Cardiac fibroblast (primary cell): ENCODE data around the gene ANKRD17.

Experiments used
- DNase-seq, 2 donors: peaks; one replicate each; pipeline versions ENCODE4 v3.0.0 to v3.0.0-alpha.2; 2010; ENCODE audit warnings: low read depth in 2 of 2
- H3K4me3 ChIP-seq, 2 donors: replicated peaks in 1 of 2; 1 replicate in 1 of 2; 2 replicates in 1 of 2; pipeline ENCODE4 v1.5.1; 2011; ENCODE audit warnings: low read depth in 2 of 2, low read length in 2 of 2, mild to moderate bottlenecking in 2 of 2, moderate library complexity in 1 of 2
- CTCF ChIP-seq: IDR thresholded peaks from one replicate; pipeline ENCODE4 v1.5.1; 2011; ENCODE audit warnings: low read depth, mild to moderate bottlenecking, low read length, inconsistent platforms

ANKRD17 gene

GRCh38 chr4:73277201-73277600 lies 18.6 kb upstream of the ANKRD17 start:
- TF ChIP-seq CTCF: no peak
- no peak overlapping the region for H3K4me3 ChIP-seq
- no peak for DNase-seq

- DNase-seq: no peak
These were observed 16.7 kb upstream of the ANKRD17 start for GRCh38 chr4:73275318-73275654.

GRCh38 chr4:73272816-73273215 lies 14.2 kb upstream of the ANKRD17 start:
- no peak for TF ChIP-seq CTCF
- DNase-seq: no peak

More at GRCh38 chr4:73275318-73275654, 16.7 kb upstream of the ANKRD17 start:
- TF ChIP-seq CTCF: no peak
- no peak overlapping the region for H3K4me3 ChIP-seq

GRCh38 chr4:73267050-73267449 lies 8.5 kb upstream of the ANKRD17 start:
- TF ChIP-seq CTCF: no peak

More at GRCh38 chr4:73272816-73273215, 14.2 kb upstream of the ANKRD17 start:
- no peak overlapping the region for H3K4me3 ChIP-seq

GRCh38 chr4:73259571-73260090 lies 1.0 kb upstream of the ANKRD17 start:
- peak; percentile 50 to 56 for DNase-seq
- TF ChIP-seq CTCF: no peak
- peak overlapping the region; percentile 91 to 94 for H3K4me3 ChIP-seq

More at GRCh38 chr4:73267050-73267449, 8.5 kb upstream of the ANKRD17 start:
- no peak overlapping the region for H3K4me3 ChIP-seq
- DNase-seq: no peak

- DNase-seq: no peak
- H3K4me3 ChIP-seq: peak overlapping the region; percentile 91 to 94
- TF ChIP-seq CTCF: peak; percentile 0
These were observed 237 bp downstream of the ANKRD17 start for GRCh38 chr4:73258436-73258685.
